Endodermal cell (in vitro differentiated cells): Measurements from ENCODE around the gene MPP2. TPM values are rescaled to one million over a fixed set of nuclear protein-coding genes. Genes with fewer than 3 reads are reported as not detected.

Experiments
- DNase-seq: peaks from one replicate; pipeline ENCODE4 v3.0.0-alpha.2; 2017
- H3K27ac ChIP-seq: 2 replicates; pipeline ENCODE4 v1.5.1; 2013; ENCODE audit warnings: mild to moderate bottlenecking, low read depth, low read length, moderate library complexity
- H3K27me3 ChIP-seq: 2 replicates; pipeline ENCODE4 v1.6.1; 2013; ENCODE audit warnings: mild to moderate bottlenecking, low read length, moderate library complexity; ENCODE audit not compliant: insufficient read depth, control insufficient read depth, poor library complexity, severe bottlenecking
- H3K36me3 ChIP-seq: 2 replicates; pipeline ENCODE4 v1.7.0; 2013; ENCODE audit warnings: mild to moderate bottlenecking, low read length, moderate library complexity; ENCODE audit not compliant: control insufficient read depth, insufficient read depth
- H3K4me1 ChIP-seq: one replicate; pipeline ENCODE4 v1.7.0; 2013; ENCODE audit warnings: low read length; ENCODE audit not compliant: control insufficient read depth, insufficient read depth
- H3K4me3 ChIP-seq: 2 replicates; pipeline ENCODE4 v1.5.1; 2013; ENCODE audit warnings: mild to moderate bottlenecking, low read length, moderate library complexity
- H3K9ac ChIP-seq: 2 replicates; pipeline ENCODE4 v1.6.1; 2013; ENCODE audit warnings: mild to moderate bottlenecking, low read length, moderate library complexity; ENCODE audit not compliant: poor library complexity, severe bottlenecking; ENCODE audit errors: extremely low read depth
- H3K9me3 ChIP-seq: 2 replicates; pipeline ENCODE4 v1.6.1; 2013; ENCODE audit warnings: mild to moderate bottlenecking, low read length, moderate library complexity; ENCODE audit not compliant: control insufficient read depth
- H3K27ac Mint-ChIP-seq: 2 replicates; pipeline ENCODE4 v1.8.0; 2020; ENCODE audit warnings: mixed read lengths
- H3K27me3 Mint-ChIP-seq: 2 replicates; pipeline ENCODE4 v1.8.0; 2021; ENCODE audit warnings: mild to moderate bottlenecking, mixed read lengths; ENCODE audit not compliant: insufficient read depth
- H3K36me3 Mint-ChIP-seq: 2 replicates; pipeline ENCODE4 v1.8.0; 2020; ENCODE audit warnings: low read depth, mixed read lengths
- H3K4me1 Mint-ChIP-seq: 2 replicates; pipeline ENCODE4 v1.8.0; 2020; ENCODE audit warnings: mixed read lengths
- H3K4me3 Mint-ChIP-seq: 2 replicates; pipeline ENCODE4 v1.8.0; 2020; ENCODE audit warnings: mild to moderate bottlenecking, moderate library complexity, mixed read lengths
- H3K9me3 Mint-ChIP-seq: 2 replicates; pipeline ENCODE4 v1.8.0; 2020; ENCODE audit warnings: mild to moderate bottlenecking, mixed read lengths
- CTCF ChIP-seq: fragments of 200-600 bp; sonication (generic); conservative IDR thresholded peaks from 2 replicates; pipeline ENCODE4 v1.5.0; 2021; ENCODE audit warnings: antibody characterized with exemption, mild to moderate bottlenecking
- WGBS, 2 experiments: methylation state at CpG; one replicate each; pipeline versions ENCODE4 v1.1.5 to v1.1.7; 2013; ENCODE audit warnings: missing lambda C conversion rate in 2 of 2, mixed read lengths in 1 of 2; ENCODE audit not compliant: insufficient coverage in 1 of 2, insufficient read length in 1 of 2; 5-methylcytosine and 5-hydroxymethylcytosine counted together
- total RNA-seq, 2 donors: library from RNA; stranded (reverse); fragmentation: NEBNext Ultra II Directional in 1 of 2; extraction: Animal tissue kit (Norgen Biotek cat#: 25700) in 1 of 2; gene quantifications; 2 replicates in 1 of 2; 3 replicates in 1 of 2; pipeline ENCODE4 v1.2.1, GENCODE V29; 2021

The MPP2 gene
- total RNA-seq, 2 donors from 2014 or later: 16.2 to 18.3 TPM

GRCh38 chr17:43880420-43880991 lies 26.8 kb downstream of the MPP2 start:
- Histone ChIP-seq H3K9me3 (no peaks in the 10 kb centered on the region), H3K4me1 (no peaks in the 10 kb centered on the region), H3K36me3 (no peaks in the 10 kb centered on the region), H3K27me3 (no peaks in the 10 kb centered on the region), H3K9ac (no peak overlapping the region), H3K4me3 (no peak overlapping the region), H3K27ac (no peak overlapping the region)
- DNase-seq: peak; percentile 92
- TF ChIP-seq CTCF: peak; percentile 91
- Mint-ChIP-seq H3K27me3 (no peaks in the 10 kb centered on the region), H3K4me3 (no peak overlapping the region), H3K27ac (no peak overlapping the region), H3K36me3 (no peaks in the 10 kb centered on the region), H3K9me3 (no peaks in the 10 kb centered on the region), H3K4me1 (peaks cover 9% of the 10 kb centered on the region)
- 85 to 91% methylated on average over 15 to 20 of the region's 20 CpGs for WGBS, 2 experiments

GRCh38 chr17:43879723-43880419 lies 27.5 kb downstream of the MPP2 start:
- Histone ChIP-seq H3K27me3 (no peaks in the 10 kb centered on the region), H3K27ac (no peak overlapping the region), H3K36me3 (no peaks in the 10 kb centered on the region), H3K9ac (no peak overlapping the region), H3K9me3 (no peaks in the 10 kb centered on the region), H3K4me1 (no peaks in the 10 kb centered on the region), H3K4me3 (no peak overlapping the region)
- TF ChIP-seq CTCF: no peak
- peak; percentile 48 for DNase-seq
- Mint-ChIP-seq H3K9me3 (no peaks in the 10 kb centered on the region), H3K4me1 (peaks cover 9% of the 10 kb centered on the region), H3K36me3 (no peaks in the 10 kb centered on the region), H3K27ac (no peak overlapping the region), H3K27me3 (no peaks in the 10 kb centered on the region), H3K4me3 (no peak overlapping the region)
- 90% methylated on average over 12 to 20 of the region's 20 CpGs for WGBS, 2 experiments

- no peaks in the 10 kb centered on the region for H3K27me3 Mint-ChIP-seq
- H3K27ac Mint-ChIP-seq: peak overlapping the region; percentile 77
- TF ChIP-seq CTCF: peak; percentile 98
- peak; percentile 98 for DNase-seq
- Histone ChIP-seq H3K9ac (no peak overlapping the region), H3K27ac (no peak overlapping the region), H3K4me3 (no peak overlapping the region), H3K9me3 (no peaks in the 10 kb centered on the region), H3K4me1 (no peaks in the 10 kb centered on the region), H3K27me3 (no peaks in the 10 kb centered on the region), H3K36me3 (no peaks in the 10 kb centered on the region)
- no peaks in the 10 kb centered on the region for H3K36me3 Mint-ChIP-seq
- no peak overlapping the region for H3K4me3 Mint-ChIP-seq
- no peaks in the 10 kb centered on the region for H3K9me3 Mint-ChIP-seq
- H3K4me1 Mint-ChIP-seq: peaks cover 9% of the 10 kb centered on the region
- 32% methylated on average over 9 to 13 of the region's 13 CpGs for WGBS, 2 experiments
These were observed 28.8 kb downstream of the MPP2 start for GRCh38 chr17:43878260-43879175.
